ENCODE results near the gene RSPH1. TPM values are rescaled to one million over a fixed set of nuclear protein-coding genes. Genes with fewer than 3 reads are reported as not detected.

RSPH1 gene
- total RNA-seq, 1 experiment from 2014 or later: 0.51 TPM

DNA sequence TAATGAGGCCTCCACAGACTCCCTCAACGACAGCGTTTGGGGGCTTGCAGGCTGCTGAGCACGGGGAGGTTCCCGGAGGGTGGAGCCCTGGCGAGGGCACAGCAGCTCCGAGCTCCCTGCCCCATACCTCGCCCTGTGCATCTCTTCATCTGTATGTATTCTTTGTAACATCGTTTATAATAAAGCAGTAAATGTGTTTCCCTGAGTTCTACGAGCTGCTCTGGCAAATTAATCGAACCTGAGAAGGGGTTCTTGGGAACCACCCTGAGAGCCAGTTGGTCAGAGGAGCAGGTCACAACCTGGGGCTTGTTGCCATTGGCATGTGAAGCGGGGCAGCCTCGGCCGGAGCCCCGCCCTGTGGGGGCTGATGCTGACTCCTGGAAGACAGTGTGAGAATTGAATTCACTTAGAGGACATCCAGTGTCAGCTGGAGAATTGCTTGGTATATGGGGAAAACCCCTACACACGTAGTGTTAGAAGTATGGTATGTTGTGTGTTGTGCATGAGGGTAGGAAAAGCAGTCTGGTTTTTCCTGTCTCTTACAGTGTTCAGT is 29.1 kb upstream of the RSPH1 start:
- H3K27ac ChIP-seq (ENCODE audit: low read length): peak overlapping the region; percentile 55; the same call in 1 of the 2 replicates
- CTCF ChIA-PET: no interaction called here
- no TSS peak for BruUV-seq (replicated peaks)
- H2AFZ ChIP-seq (ENCODE audit: low read length): no peak overlapping the region
- POLR2A ChIA-PET (ENCODE audit: unreplicated experiment): no interaction called here
- DNase-seq (no peak), ATAC-seq (no peak)
- H3K9me3 ChIP-seq (ENCODE audit: low read length): no peaks in the 10 kb centered on the region
- no peak for TF ChIP-seq EZH2 (IDR thresholded peaks at IDR 0.05; ENCODE audit: low read length, unreplicated experiment)
- TF ChIP-seq, protein P1, sequence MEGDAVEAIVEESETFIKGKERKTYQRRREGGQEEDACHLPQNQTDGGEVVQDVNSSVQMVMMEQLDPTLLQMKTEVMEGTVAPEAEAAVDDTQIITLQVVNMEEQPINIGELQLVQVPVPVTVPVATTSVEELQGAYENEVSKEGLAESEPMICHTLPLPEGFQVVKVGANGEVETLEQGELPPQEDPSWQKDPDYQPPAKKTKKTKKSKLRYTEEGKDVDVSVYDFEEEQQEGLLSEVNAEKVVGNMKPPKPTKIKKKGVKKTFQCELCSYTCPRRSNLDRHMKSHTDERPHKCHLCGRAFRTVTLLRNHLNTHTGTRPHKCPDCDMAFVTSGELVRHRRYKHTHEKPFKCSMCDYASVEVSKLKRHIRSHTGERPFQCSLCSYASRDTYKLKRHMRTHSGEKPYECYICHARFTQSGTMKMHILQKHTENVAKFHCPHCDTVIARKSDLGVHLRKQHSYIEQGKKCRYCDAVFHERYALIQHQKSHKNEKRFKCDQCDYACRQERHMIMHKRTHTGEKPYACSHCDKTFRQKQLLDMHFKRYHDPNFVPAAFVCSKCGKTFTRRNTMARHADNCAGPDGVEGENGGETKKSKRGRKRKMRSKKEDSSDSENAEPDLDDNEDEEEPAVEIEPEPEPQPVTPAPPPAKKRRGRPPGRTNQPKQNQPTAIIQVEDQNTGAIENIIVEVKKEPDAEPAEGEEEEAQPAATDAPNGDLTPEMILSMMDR (conservative IDR thresholded peaks at IDR 0.05; ENCODE audit: low read depth, low read length): no peak
- TF ChIP-seq EZH2phosphoT487 (IDR thresholded peaks at IDR 0.05; ENCODE audit: borderline replicate concordance, low read length): no peak
- H3K27me3 ChIP-seq (ENCODE audit: low read length): no peaks in the 10 kb centered on the region
- peaks cover 20% of the 10 kb centered on the region for H3K4me1 ChIP-seq (ENCODE audit: insufficient read depth, low read length)
- peaks cover 36% of the 10 kb centered on the region; the same call in 1 of the 2 replicates for H3K36me3 ChIP-seq (ENCODE audit: low read depth, low read length)
- no peak overlapping the region for H3K4me2 ChIP-seq (ENCODE audit: low read length)
- no peaks in the 10 kb centered on the region for H3K9me2 ChIP-seq (replicated peaks; ENCODE audit: low read length)
- H3K4me3 ChIP-seq (ENCODE audit: low read length): no peak overlapping the region
- H3F3A ChIP-seq (ENCODE audit: low read length, unreplicated experiment): no peaks in the 10 kb centered on the region
- H3K79me2 ChIP-seq (ENCODE audit: low read length): peaks cover 20% of the 10 kb centered on the region
- no peaks in the 10 kb centered on the region for H4K20me1 ChIP-seq (ENCODE audit: low read length)
- intact Hi-C loops (cut with micrococcal nuclease): no loop called here
- H3K9ac ChIP-seq (ENCODE audit: low read length): no peak overlapping the region

DNA sequence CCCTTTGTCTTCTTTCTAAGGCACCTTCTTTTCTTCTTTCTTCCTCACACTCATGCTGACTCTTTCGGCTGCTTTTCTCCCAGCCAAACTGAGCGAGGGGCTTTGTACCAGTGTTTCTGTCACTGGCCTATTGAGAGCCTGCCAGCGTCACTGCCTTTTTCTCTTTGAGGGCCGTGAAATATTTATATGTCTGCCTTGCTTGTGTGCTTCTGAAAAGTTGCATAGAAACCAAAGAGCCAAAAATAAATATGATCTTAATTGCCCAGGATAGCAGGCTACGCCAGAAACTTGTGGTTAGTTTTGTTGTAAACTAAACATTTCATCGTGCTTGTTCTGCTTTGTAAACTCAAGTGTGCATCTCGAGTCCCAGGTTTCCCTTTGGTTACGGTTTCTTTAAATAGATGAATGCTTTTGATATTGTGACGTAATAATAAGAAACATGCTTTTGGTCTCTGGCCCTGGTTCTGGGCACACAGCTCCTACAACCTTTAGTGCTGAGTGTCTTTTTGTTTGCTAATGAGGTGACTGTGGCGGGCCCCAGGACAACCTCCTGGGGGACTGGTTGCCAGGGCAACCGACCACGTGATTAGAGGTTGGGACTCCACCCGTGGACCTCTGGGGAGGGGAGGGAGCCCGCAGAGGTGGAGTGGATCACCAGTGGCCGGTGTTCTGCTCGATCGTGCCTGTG is 28.5 kb upstream of the RSPH1 start:
- Histone ChIP-seq H3K27me3 (ENCODE audit: low read length) (no peaks in the 10 kb centered on the region), H3K9ac (ENCODE audit: low read length) (no peak overlapping the region; the same call in 1 of the 2 replicates), H3F3A (ENCODE audit: low read length, unreplicated experiment) (no peaks in the 10 kb centered on the region), H3K9me2 (replicated peaks; ENCODE audit: low read length) (no peaks in the 10 kb centered on the region), H3K4me2 (ENCODE audit: low read length) (peak overlapping the region; percentile 4; the same call in 1 of the 2 replicates), H3K36me3 (ENCODE audit: low read depth, low read length) (peaks cover 43% of the 10 kb centered on the region), H3K27ac (ENCODE audit: low read length) (peak overlapping the region; percentile 55), H3K79me2 (ENCODE audit: low read length) (peaks cover 26% of the 10 kb centered on the region), H4K20me1 (ENCODE audit: low read length) (no peaks in the 10 kb centered on the region), H3K4me1 (ENCODE audit: insufficient read depth, low read length) (peaks cover 20% of the 10 kb centered on the region), H3K4me3 (ENCODE audit: low read length) (no peak overlapping the region), H3K9me3 (ENCODE audit: low read length) (no peaks in the 10 kb centered on the region), H2AFZ (ENCODE audit: low read length) (no peak overlapping the region)
- ChIA-PET POLR2A (ENCODE audit: unreplicated experiment) (no interaction called here), CTCF (interaction anchor here (0.6 kb wide), 1 partner anchor 65 kb away, joined by 3 read pairs; no protein-coding TSS in a partner anchor)
- no peak for TF ChIP-seq EZH2 (IDR thresholded peaks at IDR 0.05; ENCODE audit: low read length, unreplicated experiment)
- TF ChIP-seq EZH2phosphoT487 (IDR thresholded peaks at IDR 0.05; ENCODE audit: borderline replicate concordance, low read length): no peak
- TF ChIP-seq, protein P1 (conservative IDR thresholded peaks at IDR 0.05; ENCODE audit: low read depth, low read length): no peak
- ATAC-seq (peak; percentile 65), DNase-seq (peak; percentile 22)
- intact Hi-C loops (cut with micrococcal nuclease): loop anchor here (1.0 kb wide), 1 partner anchor 28 kb away; the partner anchor contains the start of gene RSPH1
- no TSS peak for BruUV-seq (replicated peaks)
